CD4-positive, alpha-beta T cell treated with Interleukin-15 for 1 hour (primary cell): ENCODE measurements around the gene TLCD1.

Experiments used
- DNase-seq: peaks from one replicate; pipeline ENCODE4 v3.0.0-alpha.2; 2020

The TLCD1 gene

DNA sequence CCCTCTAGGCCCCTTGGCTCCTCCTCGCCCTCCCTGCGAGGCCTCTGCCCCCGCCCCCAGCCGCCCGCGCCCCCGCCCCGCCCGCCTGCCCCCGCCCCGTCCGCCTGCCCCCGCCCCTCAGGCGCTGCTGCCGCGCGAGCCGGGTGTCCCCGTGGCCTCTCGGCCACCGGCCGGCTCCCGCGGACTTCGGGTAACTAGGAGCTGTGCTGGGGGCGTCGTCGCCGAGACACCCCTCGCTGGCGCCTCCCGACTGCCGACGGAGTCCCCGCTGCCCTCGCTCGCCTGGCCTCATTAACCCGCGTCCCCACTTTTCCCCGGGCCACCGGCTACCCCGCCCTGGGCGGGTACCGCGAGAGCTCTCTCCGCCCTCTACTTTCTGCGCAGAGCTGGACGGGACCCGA is at the start of gene TLCD1:
TLCD1 (minus strand) TSS at position 8 of the 401 bp plus-strand sequence. CDS start 136 bp downstream, outside the sequence.
- DNase-seq: peak; percentile 63

GRCh38 chr17:28774206-28774605 is 48.2 kb upstream of the TLCD1 start:
- DNase-seq: no peak

GRCh38 chr17:28773736-28774135 is 47.7 kb upstream of the TLCD1 start:
- DNase-seq: no peak

DNA sequence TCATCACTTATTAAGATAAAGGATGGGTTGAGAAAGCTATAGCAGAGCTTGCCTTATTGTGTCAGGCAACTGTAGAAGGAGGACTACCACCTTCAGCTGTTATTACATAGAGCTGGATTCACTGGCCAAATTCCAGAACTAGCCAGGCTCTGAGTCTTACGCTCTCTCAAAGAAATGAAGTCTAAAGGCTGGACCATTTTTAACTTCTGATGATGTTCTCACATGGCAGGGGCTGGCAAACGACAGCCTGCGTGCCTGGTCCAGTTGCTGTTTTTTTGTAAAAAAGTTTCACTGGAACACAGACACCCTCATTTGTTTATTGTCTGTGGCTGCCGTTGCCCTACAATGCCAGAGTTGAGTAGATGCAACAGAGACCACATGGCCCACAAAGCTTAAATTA is 39.0 kb upstream of the TLCD1 start:
- no peak for DNase-seq

DNA sequence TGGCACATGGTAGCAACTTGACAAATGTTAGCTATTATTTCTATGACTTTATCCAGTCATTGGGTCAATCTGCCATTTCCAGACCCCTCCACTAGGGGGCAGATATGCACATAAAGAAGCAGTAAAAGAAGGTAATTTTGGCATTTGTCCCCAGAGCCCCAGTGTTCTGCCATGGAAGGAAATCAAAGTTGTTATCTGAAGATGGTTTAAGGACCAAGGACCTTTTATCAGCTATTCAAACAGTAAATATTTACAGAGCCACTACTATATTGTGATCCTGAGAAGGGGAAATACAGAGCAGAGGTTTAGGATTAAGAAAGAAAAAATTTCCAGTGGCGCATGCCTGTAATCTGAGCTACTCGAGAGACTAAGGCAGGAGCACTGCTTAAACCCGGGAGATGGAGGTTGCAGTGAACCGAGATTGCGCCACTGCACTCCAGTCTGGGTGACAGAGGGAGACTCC is 37.8 kb upstream of the TLCD1 start:
- peak; percentile 63 for DNase-seq

DNA sequence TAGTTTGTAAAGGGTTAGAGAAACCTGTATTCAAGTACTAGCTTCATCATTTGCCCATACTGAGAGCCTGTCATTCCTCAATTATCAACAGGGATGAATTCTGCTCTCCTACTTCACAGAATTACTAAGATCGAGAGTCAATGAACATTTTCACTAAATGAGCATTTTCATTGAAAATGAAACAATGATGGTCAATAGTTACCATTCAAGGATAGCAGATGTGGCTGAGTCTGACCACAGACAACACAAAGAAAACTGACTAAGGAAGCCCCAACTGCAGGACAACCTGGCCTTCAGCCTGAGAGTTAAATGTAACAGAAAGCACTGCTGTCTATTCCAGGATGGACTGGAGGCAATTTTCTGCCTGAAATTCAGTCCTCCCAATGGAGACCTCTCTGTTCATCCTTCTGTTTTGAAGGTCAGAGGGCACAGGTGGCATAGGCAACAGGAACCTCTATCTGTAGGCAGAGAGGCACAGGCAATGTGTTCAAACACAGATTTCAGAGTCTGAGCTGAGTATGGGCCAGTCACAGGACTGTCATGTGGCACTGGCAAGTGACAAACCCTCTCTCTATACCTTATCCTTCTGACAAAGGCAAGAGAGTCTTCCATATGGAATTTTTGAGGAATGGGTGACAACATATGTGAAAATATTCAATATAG is 37.2 kb upstream of the TLCD1 start:
- DNase-seq: no peak

- peak; percentile 39 for DNase-seq
Measured at GRCh38 chr17:28760601-28761562, 34.8 kb upstream of the TLCD1 start.

- no peak for DNase-seq
Measured at GRCh38 chr17:28759256-28759865, 33.3 kb upstream of the TLCD1 start.

GRCh38 chr17:28758411-28759121 is 32.5 kb upstream of the TLCD1 start:
- DNase-seq: no peak

- no peak for DNase-seq
Measured at GRCh38 chr17:28756049-28756804, 30.2 kb upstream of the TLCD1 start.

GRCh38 chr17:28755486-28755885 is 29.5 kb upstream of the TLCD1 start:
- DNase-seq: no peak

GRCh38 chr17:28751600-28752366 is 25.8 kb upstream of the TLCD1 start:
- DNase-seq: no peak

GRCh38 chr17:28750178-28751047 is 24.4 kb upstream of the TLCD1 start:
- peak; percentile 88 for DNase-seq

- no peak for DNase-seq
Measured at GRCh38 chr17:28749516-28750177, 23.6 kb upstream of the TLCD1 start.

GRCh38 chr17:28748852-28749515 is 23.0 kb upstream of the TLCD1 start:
- DNase-seq: no peak

DNA sequence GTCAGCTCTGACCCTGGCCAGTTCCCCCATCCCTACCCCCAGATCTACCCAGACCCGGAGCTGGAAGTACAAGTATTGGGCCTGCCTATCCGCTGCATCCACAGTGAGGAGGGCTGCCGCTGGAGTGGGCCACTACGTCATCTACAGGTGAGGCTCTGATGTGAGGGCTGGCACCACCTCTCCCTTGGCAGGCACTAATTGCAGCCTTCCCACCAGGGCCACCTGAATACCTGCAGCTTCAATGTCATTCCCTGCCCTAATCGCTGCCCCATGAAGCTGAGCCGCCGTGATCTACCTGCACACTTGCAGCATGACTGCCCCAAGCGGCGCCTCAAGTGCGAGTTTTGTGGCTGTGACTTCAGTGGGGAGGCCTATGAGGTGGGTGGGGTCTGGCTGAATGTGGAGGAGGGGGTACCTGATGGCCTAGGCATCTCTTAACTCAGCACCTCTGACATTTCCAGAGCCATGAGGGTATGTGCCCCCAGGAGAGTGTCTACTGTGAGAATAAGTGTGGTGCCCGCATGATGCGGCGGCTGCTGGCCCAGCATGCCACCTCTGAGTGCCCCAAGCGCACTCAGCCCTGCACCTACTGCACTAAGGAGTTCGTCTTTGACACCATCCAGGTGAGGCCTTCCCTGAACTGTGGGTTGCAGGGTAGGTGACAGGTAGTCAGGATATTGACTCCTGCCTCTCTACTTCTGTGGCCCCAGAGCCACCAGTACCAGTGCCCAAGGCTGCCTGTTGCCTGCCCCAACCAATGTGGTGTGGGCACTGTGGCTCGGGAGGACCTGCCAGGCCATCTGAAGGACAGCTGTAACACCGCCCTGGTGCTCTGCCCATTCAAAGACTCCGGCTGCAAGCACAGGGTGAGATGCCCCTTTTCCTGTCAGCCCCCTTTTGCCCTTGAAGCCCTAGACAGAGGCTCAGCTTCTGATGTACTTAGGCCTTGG is 22.0 kb upstream of the TLCD1 start:
- no peak for DNase-seq

DNA sequence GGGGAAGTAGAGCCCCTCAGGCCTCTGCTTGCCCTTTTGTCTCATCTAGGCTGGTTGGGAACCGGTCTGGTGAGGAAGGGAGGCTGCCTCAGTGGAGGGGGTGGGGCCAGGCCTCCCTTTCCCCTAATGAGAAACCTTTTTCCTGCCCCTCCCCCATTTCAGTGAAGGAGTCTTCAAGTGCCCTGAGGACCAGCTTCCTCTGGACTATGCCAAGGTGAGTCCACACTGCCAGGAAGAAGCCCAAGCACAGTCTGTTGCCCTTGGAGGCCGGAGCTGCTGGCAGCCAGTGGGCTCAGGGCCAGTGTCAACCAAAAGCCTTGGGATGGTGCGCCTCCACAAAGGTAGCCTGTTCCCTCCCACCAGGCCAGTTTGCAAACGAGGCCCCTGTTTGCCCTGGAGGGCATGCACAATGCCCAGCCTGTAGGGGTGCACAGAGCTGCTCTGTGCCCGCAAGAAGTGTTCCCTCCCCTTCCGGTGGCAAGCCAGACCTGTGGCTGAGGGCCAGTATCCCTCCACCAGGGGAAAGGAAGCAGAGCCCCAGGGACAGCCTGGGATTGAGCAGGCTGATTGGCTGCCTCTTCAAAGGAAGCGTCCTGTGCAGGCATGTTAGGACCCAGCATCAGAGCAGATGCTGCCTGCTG is 21.1 kb upstream of the TLCD1 start:
- DNase-seq: no peak
